GM08714 (cell line): Measurements from ENCODE around the gene VAC14.

Experiments
- H3K4me3 ChIP-seq: fragments of 200-500 bp; sonication (Bioruptor generic); 2 replicates; pipeline ENCODE4 v1.5.1; 2014; ENCODE audit warnings: mild to moderate bottlenecking, low read length, inconsistent platforms
- ZNF274 ChIP-seq: IDR thresholded peaks from 2 replicates; pipeline ENCODE4 v1.6.1; 2012; ENCODE audit warnings: mild to moderate bottlenecking, low read depth, low read length

The VAC14 gene

DNA sequence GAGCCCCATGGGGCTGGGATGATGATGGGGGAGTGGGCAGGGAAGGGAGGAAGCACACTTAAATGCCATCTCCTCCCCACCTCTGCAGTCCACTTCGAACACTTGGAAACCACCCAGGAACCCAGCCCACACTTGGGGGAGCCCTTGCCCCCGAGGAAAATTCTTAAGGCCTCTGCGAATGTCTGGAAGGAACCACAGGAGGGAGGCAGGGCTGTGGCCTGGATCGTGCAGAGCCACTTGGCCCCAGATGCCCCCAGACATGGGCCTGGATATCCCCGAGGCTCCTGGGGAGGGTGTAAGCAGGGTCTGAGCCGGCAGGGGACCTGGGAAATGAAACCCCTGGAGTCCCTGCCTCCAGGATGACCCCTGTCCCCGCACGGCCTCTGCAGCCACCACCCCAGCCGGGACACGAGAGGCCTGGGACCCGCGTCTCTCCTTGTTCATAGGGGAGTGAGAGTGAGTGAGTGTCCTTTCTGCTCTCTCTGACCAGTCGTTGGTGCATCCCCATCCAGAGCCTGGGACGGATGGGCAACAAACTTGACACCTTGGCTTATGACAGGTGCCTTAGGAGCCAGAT is 103.3 kb downstream of the VAC14 start:
- no peak overlapping the region for H3K4me3 ChIP-seq

DNA sequence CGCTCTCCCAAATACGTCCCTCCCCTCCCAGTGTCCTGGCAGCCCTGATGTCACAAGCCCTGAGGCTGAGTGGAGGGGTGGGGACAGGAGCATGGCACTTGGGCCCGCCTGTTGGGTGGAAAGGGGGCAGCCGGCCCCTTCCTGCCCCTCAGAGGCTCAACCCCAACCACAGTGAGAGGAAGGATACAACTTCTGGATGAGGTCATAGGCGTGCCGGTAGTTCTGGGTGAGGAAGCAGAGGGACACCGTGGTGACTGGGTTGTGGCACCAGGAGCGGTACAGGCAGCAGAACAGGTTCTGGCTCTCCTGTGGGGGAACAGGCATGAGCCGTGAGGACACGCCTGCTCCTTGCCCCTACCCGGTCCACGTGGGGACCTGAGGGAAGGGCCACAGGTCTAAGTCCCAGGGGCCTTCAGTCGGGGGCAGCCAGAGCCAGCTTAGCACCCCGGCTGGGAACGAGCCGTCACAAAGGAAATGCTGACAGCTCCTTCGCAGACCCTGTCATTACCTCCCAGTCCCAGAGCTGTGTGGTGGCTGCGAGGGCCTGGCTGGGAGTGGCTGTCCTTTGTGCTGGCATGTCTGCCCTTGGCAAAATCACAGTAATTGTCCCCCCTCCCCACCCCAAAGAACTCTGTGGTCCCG is 103.9 kb downstream of the VAC14 start:
- TF ChIP-seq ZNF274: no peak
- no peak overlapping the region for H3K4me3 ChIP-seq

More for the DNA sequence above, 103.3 kb downstream of the VAC14 start:
- no peak for TF ChIP-seq ZNF274

DNA sequence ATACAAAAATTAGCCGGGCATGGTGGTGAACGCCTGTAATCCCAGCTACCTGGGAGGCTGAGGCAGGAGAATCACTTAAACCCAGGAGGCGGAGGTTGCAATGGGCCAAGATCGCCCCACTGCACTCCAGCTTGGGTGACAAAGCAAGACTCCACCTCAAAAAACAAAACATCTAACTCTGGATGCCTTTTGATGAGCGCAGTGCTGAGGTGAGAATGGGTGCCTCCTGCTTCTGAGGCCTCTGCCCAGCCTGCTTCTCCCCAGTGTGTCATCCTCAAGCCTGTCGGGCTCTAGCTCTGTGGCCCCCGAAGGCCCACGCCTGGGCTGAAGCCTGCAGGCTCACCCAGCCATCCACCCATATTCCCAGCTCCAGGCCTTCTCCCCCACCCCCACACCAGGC is 104.6 kb downstream of the VAC14 start:
- no peak for TF ChIP-seq ZNF274
- no peak overlapping the region for H3K4me3 ChIP-seq

DNA sequence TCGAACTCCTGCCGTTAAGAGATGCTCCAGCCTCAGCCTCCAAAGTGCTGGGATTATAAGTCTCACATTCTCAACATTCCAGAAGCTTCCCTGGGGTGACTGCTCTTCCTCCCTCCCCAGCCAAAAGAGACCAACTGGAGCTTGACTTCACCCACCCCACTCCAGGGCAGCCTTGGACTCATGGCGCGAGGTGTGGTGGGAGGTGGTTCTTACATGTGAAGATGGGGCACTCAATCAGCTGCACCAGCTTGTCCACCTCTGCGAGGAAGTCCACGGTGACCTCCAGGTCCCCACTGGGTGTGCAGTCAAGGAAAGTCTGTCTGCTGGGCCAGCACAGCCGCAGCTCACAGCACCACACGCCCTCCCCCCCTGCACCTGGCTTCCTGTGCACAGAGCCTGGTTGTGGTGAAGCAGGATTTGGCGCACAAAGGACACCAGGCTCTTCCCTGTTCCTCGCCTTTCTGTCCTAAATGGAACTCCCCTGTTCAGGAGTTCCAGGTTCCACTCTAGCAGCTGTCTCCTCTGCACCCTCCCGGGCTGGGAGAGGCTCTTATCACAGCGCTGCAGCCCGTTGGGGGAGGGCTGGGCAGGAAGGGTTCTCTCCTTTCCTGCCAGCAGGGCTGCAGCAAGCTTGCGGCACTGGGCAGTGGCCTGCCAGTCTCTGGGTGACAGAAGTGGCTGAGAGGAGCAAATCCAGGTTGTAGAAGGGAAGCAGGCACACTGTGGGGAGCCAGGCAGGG is 105.5 kb downstream of the VAC14 start:
- H3K4me3 ChIP-seq: no peak overlapping the region
- no peak for TF ChIP-seq ZNF274

DNA sequence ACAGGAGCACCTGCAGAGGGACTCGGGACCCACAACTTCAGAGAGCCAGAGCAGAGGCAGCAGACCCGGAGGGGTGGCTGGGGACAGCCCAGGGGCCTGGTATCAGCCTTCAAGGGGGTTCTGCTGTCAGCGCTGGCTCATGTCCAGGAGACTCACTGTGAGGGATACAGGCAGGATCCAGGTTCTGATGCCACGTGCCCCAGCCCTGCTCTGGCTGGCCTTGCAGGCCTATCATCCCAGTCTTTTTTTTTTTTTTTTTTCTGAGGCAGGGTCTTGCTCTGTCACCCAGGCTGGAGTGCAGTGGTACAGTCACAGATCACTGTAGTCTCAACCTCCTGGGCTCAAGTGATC is 106.1 kb downstream of the VAC14 start:
- H3K4me3 ChIP-seq: no peak overlapping the region
- no peak for TF ChIP-seq ZNF274

DNA sequence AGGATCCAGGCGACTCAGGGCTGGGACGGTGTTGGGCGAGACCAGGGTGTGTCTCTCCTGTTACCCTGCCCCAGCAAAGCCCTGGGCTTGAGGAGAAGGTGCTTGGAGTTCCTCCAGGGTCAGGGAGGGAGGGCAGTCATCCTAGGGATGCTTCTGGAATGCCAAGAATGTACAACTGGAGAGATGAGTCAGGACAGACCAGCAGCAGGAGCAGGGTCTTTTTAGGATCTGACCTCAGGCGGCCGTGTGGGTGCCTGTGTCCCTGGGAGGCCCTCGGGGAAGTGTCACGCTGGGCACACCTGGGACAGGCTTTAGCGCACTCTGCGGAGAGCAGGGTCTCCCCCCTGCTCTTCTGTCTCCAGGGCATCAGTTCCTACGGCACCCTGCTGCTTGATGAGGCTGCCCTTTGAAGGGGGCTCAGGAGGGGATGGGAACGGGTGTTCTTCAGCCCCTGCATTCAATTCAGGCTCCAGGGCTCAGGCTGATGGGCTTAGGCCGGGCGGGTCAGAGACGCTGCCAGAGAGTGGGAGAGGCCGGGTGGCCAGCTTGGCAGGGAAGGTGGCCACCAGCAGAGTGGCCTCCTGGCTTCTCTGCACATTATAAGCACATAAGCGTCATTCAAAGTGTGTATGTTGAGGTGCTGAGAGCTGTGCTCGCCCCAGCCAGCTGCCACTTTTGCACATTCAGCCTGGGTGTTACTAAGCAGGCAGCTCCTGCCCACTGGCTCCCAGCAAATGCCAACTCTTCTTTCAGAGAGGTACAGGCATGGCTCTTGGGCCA is 106.7 kb downstream of the VAC14 start:
- no peak for TF ChIP-seq ZNF274
- H3K4me3 ChIP-seq: no peak overlapping the region

DNA sequence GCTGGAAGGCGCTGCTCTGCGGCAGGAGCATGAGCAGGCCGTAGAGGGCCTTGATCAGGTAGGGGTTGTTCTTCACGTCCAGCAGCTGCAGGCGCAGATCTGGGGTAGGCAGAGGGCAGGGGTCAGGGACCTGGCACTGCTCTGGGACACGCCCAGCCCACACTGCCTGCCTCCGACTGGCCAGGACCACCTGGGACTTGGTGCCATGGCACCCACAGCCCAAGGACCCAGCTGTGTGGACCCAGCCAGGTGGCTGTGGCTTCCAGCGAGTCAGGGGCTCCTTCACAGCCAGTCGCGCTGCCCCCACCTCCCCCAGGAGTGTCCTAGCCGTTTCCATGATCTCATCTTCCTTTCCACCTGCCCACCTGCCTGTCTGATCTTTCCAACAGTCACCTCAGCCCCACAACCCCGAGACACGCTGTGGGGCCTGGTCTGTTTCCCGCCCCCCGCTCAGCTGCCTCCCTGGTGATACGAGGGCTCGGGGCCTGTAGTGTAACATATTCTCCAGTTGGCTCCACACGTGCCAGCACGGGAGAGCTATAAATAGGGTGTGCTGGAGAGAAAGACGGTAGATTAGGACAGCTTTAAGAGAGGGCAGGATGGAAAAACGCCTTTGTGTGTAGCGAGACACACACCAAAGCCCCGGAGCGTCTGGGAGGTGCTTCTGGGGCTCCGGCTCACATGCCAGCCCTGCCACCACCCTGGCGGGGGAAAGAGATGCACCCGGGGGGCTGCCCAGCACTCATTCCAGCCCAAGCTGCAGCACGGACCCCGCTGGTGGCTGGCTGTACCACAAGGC is 107.9 kb downstream of the VAC14 start:
- TF ChIP-seq ZNF274: no peak
- H3K4me3 ChIP-seq: no peak overlapping the region

DNA sequence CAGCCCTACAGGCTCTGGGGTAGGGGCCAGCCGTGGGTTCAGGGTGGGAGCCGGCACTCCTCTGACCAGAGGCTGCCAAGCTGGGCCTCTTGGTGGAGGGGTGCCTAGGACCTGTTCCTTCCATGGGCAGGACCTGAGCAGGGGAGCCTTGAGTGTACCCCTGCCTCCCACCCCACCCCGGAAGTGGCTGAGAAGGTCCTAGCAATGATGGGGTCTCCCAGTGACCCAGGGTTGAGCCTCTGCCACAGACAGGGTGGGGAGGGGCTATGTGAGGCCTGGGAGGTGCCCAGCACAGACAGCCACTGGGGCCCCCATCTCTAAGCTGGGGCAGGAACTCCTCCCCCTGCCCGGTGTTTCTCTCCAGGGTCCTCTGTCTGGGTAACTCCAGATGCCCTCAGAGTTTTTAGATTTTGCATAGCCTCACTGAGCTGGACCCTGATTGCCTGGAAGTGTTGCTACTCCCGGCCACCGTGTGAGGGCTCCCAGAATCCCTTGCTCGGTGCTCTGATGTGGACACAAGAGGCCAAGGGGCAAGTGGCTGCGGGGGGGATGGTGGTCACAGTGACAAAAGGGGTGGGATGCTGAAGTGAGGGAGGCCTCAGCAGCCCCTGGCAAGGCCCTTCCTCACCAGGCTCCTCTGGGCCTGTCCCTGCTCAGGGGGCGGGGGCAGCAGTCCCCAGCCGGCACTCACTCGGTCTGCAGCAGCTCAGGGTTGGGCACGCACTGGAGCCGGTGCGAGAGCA is 108.7 kb downstream of the VAC14 start:
- TF ChIP-seq ZNF274: no peak
- H3K4me3 ChIP-seq: no peak overlapping the region

DNA sequence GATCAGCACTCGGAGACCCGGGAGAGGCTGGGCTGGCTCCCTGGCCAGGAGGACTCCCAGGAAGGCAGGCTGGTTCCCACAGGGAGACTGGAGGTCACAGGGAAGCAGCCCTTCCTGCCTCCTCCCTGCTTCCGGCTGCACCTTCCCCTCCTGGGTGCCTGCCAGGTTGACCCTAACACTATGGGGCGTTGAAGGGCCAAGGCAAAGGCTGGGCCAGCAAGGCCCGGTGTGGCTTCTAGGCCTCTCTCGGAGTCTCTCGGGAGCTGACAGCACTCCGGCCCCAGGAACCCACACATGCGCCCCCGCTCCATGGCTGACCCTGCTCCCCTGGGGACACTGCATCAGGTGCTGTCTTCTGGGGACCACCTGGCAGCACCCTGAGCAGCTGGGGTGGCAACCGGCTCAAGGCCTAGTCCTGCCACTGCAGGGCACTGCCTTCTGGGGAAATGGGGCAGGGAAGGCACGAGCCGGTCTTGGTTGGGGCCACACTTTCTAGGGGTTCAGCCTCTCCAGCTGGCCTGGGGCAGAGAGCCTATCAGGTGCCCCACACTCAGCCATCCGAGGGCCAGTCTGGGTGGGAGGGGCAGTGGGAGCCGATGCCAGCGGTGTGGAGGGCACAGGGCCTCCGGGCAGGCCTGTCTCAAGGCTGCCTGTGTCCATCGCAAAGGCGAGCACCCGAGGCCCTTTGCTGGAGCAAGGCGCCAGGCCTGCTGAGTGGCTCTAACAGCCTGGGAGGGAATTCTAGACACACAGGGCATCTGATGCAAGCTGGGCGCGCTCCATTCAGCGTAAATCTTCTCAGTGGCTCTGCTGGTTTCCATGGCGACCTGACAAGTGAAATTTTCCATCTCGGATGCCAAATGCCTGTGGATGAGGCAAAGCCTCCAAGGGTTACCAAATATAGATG is 109.5 kb downstream of the VAC14 start:
- H3K4me3 ChIP-seq: no peak overlapping the region
- no peak for TF ChIP-seq ZNF274

DNA sequence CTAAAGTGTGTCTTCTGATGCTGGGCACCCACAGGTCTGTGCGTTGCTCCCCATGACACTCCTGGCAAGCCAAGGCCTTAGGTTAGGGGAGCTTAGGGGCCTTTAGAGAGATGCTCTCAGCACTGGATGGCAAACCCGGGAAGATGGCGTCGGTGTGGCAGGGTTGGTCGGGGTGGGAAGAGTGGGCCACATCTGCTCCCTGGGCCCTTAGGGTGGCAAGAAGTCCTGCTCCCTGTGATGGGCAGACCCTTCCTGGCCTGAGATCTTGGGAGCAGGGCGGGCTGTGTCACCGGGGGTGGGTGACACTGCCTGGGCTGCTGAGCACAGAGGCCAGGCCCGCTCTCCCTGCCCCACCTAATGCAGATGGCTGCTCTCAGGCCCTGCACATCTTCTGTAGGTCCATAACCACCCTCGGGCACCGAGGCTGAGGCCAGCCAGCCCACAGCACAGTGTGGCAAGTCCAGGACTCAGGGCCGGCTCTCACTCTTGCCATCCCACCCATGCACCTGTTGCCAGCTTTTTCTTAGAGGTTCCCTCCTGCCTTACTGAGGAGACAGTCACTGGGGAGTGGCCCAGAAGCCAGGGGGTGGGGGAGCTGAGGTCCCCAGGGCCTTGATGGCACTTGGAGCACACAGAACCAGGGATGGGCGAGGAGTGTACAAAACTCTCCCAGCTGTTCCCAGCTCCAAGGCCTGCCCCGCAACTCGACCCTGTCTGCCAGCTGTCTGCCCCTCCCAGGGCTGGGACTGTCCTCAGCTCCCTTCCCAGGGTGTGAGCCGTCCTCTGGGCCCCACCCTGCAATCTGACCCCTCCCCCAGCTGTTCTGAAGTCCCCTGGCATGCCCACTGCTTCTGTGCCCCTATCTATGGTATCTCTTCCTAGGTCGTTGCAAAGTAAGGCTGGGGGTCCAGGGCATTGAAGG is 110.7 kb downstream of the VAC14 start:
- no peak for TF ChIP-seq ZNF274
- no peak overlapping the region for H3K4me3 ChIP-seq

DNA sequence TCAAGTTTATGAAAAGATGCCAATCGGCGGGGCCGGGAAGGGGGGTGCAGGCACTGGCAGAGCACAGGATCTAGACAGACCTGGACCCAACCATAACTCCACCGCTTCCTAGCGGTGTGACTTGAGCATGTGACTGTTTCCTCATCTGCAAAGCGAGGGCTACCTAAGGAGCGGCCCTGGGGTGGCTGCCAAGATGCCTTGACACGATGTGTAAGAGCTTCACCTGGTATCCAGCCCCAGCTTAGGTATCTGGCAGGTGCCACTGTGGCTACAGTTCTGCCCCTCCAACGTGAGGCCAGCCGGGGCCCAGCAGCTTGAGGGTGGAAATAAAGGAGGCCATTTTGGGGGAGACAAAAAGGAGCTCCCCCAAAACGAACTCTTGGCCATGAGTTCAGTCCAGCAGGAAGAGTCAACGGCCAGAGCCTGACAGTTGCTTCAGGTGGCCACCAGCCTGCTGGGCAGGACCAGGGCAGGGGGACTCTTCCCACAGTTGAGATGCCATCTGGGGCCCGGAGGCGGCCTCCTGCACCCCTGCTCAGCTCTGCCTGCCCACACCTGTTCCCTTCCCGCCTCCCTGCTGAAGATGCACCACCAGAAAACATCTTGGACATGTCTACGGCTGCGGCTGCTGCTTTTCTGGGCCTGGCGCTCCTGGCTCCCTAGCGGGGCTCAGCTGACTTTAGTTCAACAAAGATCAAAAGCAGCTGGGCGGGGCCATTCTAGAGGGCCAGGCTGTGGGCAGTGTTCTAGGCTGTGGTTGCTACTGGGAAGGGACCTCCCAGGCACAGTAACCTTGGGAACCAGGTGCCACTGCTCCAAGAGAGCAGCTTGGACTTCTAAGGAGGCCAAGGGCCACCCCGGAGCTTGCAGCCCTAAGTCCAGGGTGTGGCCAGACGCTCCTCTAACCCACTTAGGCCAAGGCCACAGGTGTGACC is 111.7 kb downstream of the VAC14 start:
- no peak for TF ChIP-seq ZNF274
- no peak overlapping the region for H3K4me3 ChIP-seq
